ENCODE data around the gene ANKLE2. TPM values are rescaled to one million over a fixed set of nuclear protein-coding genes. Genes with fewer than 3 reads are reported as not detected.

Gene ANKLE2
- total and polyA plus RNA-seq, 4 donors = 8.4 to 24.1 (median 15.4) TPM

DNA sequence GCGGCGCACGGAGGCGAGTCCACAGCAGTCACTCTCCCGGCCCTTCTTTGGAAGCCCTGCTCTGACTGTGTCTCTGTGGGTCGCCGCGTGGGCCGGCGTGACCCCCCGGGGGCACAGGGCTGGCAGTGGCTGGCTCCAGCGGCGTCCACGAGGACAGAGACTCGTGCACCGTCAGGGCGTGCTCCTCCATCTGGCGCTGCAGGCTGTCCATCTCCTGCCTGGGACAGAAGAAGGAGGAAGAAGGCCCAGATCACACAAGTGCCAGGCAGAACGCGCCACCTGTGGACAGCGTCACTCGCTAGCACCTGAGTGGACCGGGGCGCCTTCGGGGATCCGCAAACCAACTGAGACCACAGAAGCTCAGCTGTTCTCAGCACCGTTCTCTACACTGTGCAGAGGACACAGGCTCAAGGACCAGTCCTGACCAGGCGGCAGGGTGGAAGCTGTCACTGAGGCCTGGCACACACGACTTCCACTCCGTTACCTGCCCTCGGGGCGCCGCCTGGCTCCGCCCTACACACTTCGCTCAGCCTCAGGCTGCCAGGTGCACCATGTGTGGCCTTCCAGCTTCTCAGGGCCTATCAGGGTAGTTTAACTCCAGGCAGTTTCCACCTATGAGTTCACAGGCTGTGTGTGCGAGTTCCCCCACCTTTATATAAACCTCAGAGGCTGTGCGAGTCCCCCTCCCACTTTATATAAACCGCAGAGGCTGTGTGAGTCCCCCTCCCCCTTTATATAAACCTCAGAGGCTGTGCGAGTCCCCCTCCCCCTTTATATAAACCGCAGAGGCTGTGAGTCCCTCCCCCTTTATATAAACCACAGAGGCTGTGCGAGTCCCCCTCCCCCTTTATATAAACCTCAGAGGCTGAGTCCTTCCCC, 11.7 kb upstream of the ANKLE2 start:
- TF ChIP-seq NR2F2 (IDR thresholded peaks at IDR 0.05) (no peak), RAD21 (IDR thresholded peaks at IDR 0.05) (no peak), JUND (IDR thresholded peaks at IDR 0.05) (no peak), YY1 (IDR thresholded peaks at IDR 0.05) (no peak), SP1 (IDR thresholded peaks at IDR 0.05) (no peak), RXRA (IDR thresholded peaks at IDR 0.05) (no peak)
- TF ChIP-seq, protein P1, sequence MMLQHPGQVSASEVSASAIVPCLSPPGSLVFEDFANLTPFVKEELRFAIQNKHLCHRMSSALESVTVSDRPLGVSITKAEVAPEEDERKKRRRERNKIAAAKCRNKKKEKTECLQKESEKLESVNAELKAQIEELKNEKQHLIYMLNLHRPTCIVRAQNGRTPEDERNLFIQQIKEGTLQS (IDR thresholded peaks at IDR 0.05) = no peak
- TF ChIP-seq, protein P2, sequence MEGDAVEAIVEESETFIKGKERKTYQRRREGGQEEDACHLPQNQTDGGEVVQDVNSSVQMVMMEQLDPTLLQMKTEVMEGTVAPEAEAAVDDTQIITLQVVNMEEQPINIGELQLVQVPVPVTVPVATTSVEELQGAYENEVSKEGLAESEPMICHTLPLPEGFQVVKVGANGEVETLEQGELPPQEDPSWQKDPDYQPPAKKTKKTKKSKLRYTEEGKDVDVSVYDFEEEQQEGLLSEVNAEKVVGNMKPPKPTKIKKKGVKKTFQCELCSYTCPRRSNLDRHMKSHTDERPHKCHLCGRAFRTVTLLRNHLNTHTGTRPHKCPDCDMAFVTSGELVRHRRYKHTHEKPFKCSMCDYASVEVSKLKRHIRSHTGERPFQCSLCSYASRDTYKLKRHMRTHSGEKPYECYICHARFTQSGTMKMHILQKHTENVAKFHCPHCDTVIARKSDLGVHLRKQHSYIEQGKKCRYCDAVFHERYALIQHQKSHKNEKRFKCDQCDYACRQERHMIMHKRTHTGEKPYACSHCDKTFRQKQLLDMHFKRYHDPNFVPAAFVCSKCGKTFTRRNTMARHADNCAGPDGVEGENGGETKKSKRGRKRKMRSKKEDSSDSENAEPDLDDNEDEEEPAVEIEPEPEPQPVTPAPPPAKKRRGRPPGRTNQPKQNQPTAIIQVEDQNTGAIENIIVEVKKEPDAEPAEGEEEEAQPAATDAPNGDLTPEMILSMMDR (IDR thresholded peaks at IDR 0.05; ENCODE audit: low read depth, low read length, missing input control) = no peak
- H3K4me1 ChIP-seq (ENCODE audit: control insufficient read depth in 4 of 4, insufficient read depth in 4 of 4, low read length in 3 of 4) = peaks cover 0 to 5% (median 0%) of the 10 kb centered on the region in 4 donors
- WGBS = 94% methylated on average over 41 of the region's 41 CpGs
- H3K27ac ChIP-seq (ENCODE audit: low read depth in 1 of 2, low read length in 2 of 2) = no peak overlapping the region
- no peak overlapping the region for H3K9ac ChIP-seq (ENCODE audit: low read depth in 1 of 2, low read length in 2 of 2)
- no peak overlapping the region for H3K4me3 ChIP-seq (ENCODE audit: low read depth in 1 of 3, low read length in 3 of 3)
- DNase-seq (ENCODE audit: low spot score) = no peak
- H3K9me3 ChIP-seq (ENCODE audit: control insufficient read depth in 4 of 4, low read length in 3 of 4) = no peaks in the 10 kb centered on the region
- H3K36me3 ChIP-seq (ENCODE audit: control insufficient read depth in 4 of 4, insufficient read depth in 3 of 4, low read depth in 1 of 4, low read length in 3 of 4) = peaks cover 16 to 68% (median 41%) of the 10 kb centered on the region in 4 donors
- H3K27me3 ChIP-seq (ENCODE audit: control insufficient read depth in 4 of 4, insufficient read depth in 4 of 4, low read length in 3 of 4) = no peaks in the 10 kb centered on the region

DNA sequence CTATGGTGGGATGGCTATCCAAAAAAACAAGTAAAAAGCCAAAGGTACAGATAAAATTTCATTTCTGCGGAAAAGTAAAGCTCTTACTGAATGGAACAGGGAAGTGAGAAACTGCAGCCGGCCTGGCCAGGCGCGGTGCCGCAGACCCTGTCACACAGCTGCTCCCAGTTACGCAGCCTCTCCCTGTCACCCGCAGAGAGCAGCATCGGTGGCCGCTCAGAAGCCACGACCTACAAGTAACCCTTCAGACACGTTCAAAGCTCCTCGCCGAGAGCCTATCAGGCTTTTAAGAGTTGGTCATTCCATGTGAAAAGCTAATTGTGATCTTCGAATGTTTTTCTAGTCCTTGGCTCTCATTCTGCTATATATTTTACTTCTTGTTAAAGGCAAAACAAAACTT, 11.0 kb upstream of the ANKLE2 start:
- H3K27me3 ChIP-seq (ENCODE audit: control insufficient read depth in 4 of 4, insufficient read depth in 4 of 4, low read length in 3 of 4) = no peaks in the 10 kb centered on the region
- no peak overlapping the region for H3K4me3 ChIP-seq (ENCODE audit: low read depth in 1 of 3, low read length in 3 of 3)
- DNase-seq (ENCODE audit: low spot score) = no peak
- no peak overlapping the region for H3K9ac ChIP-seq (ENCODE audit: low read depth in 1 of 2, low read length in 2 of 2)
- peaks cover 16 to 65% (median 38%) of the 10 kb centered on the region in 4 donors for H3K36me3 ChIP-seq (ENCODE audit: control insufficient read depth in 4 of 4, insufficient read depth in 3 of 4, low read depth in 1 of 4, low read length in 3 of 4)
- peaks cover 0 to 5% (median 0%) of the 10 kb centered on the region in 4 donors for H3K4me1 ChIP-seq (ENCODE audit: control insufficient read depth in 4 of 4, insufficient read depth in 4 of 4, low read length in 3 of 4)
- TF ChIP-seq FOXA2 (IDR thresholded peaks at IDR 0.05) = no peak
- no peak for TF ChIP-seq FOXA1 (IDR thresholded peaks at IDR 0.05)
- TF ChIP-seq YY1 (IDR thresholded peaks at IDR 0.05) = no peak
- no peak for TF ChIP-seq SP1 (IDR thresholded peaks at IDR 0.05)
- no peak for TF ChIP-seq RXRA (IDR thresholded peaks at IDR 0.05)
- TF ChIP-seq, protein P3, sequence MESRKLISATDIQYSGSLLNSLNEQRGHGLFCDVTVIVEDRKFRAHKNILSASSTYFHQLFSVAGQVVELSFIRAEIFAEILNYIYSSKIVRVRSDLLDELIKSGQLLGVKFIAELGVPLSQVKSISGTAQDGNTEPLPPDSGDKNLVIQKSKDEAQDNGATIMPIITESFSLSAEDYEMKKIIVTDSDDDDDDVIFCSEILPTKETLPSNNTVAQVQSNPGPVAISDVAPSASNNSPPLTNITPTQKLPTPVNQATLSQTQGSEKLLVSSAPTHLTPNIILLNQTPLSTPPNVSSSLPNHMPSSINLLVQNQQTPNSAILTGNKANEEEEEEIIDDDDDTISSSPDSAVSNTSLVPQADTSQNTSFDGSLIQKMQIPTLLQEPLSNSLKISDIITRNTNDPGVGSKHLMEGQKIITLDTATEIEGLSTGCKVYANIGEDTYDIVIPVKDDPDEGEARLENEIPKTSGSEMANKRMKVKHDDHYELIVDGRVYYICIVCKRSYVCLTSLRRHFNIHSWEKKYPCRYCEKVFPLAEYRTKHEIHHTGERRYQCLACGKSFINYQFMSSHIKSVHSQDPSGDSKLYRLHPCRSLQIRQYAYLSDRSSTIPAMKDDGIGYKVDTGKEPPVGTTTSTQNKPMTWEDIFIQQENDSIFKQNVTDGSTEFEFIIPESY (IDR thresholded peaks at IDR 0.05) = no peak
- no peak for TF ChIP-seq HNF4G (IDR thresholded peaks at IDR 0.05)
- TF ChIP-seq HNF4A (conservative IDR thresholded peaks at IDR 0.05) = no peak
- no peak for TF ChIP-seq EGR1 (IDR thresholded peaks at IDR 0.05; ENCODE audit: low read depth in 2 of 2)
- no peak for TF ChIP-seq JUND (IDR thresholded peaks at IDR 0.05)
- TF ChIP-seq TAF1 (conservative IDR thresholded peaks at IDR 0.05) = no peak
- no peak for TF ChIP-seq NR2F2 (IDR thresholded peaks at IDR 0.05)
- no peaks in the 10 kb centered on the region for H3K9me3 ChIP-seq (ENCODE audit: control insufficient read depth in 4 of 4, low read length in 3 of 4)
- WGBS = 90% methylated on average over 14 of the region's 14 CpGs
- no peak overlapping the region for H3K27ac ChIP-seq (ENCODE audit: low read depth in 1 of 2, low read length in 2 of 2)
